Tibial nerve (tissue), 3 donors: ENCODE data around the gene RANBP17.

Source experiments
- EP300 ChIP-seq, 2 donors: sonication (generic); formaldehyde crosslinking; IDR thresholded peaks; one replicate each; pipeline ENCODE4 v1.6.1; 2017; ENCODE audit warnings: antibody characterized with exemption in 2 of 2, mild to moderate bottlenecking in 1 of 2
- POLR2A ChIP-seq, 2 donors: fragments of 450-650 bp; IDR thresholded peaks; one replicate each; pipeline ENCODE4 v1.6.1; 2017; ENCODE audit warnings: antibody characterized with exemption in 2 of 2, mild to moderate bottlenecking in 2 of 2, moderate library complexity in 2 of 2

GRCh38 chr5:170993476-170993875, 131.7 kb downstream of the RANBP17 start:
- TF ChIP-seq EP300 (IDR thresholded peaks at IDR 0.05) (no peak), POLR2A (IDR thresholded peaks at IDR 0.05) (no peak)
